Parathyroid adenoma (tissue), 2 donors: ENCODE results near the gene ART3.

Source experiments
- H2AFZ ChIP-seq: fragments of 300-600 bp; sonication (generic); one replicate; pipeline ENCODE4 v1.7.0; 2017; ENCODE audit warnings: antibody characterized with exemption, mild to moderate bottlenecking
- H3K27ac ChIP-seq: fragments of 300-600 bp; sonication (generic); one replicate; pipeline ENCODE4 v1.7.0; 2017
- H3K27me3 ChIP-seq: fragments of 300-600 bp; sonication (generic); one replicate; pipeline ENCODE4 v1.7.0; 2017; ENCODE audit warnings: low read length; ENCODE audit not compliant: control insufficient read depth, insufficient read depth
- H3K36me3 ChIP-seq: fragments of 300-600 bp; sonication (generic); one replicate; pipeline ENCODE4 v1.7.0; 2017; ENCODE audit warnings: low read length; ENCODE audit not compliant: control insufficient read depth, insufficient read depth
- H3K4me1 ChIP-seq: fragments of 300-600 bp; sonication (generic); one replicate; pipeline ENCODE4 v1.7.0; 2017; ENCODE audit warnings: control low read depth
- H3K4me2 ChIP-seq: fragments of 300-600 bp; sonication (generic); one replicate; pipeline ENCODE4 v1.7.0; 2017; ENCODE audit warnings: low read length
- H3K4me3 ChIP-seq: fragments of 300-600 bp; sonication (generic); one replicate; pipeline ENCODE4 v1.7.0; 2017; ENCODE audit warnings: low read depth, low read length
- H3K79me2 ChIP-seq: fragments of 300-600 bp; sonication (generic); one replicate; pipeline ENCODE4 v1.7.0; 2017; ENCODE audit warnings: control low read depth
- H3K9ac ChIP-seq: fragments of 300-600 bp; sonication (generic); one replicate; pipeline ENCODE4 v1.7.0; 2017; ENCODE audit warnings: mild to moderate bottlenecking
- H3K9me3 ChIP-seq: fragments of 300-600 bp; sonication (generic); one replicate; pipeline ENCODE4 v1.7.0; 2017; ENCODE audit warnings: low read length; ENCODE audit not compliant: control insufficient read depth
- CTCF ChIP-seq: fragments of 300-600 bp; sonication (generic); IDR thresholded peaks from one replicate; pipeline ENCODE4 v1.7.0; 2017; ENCODE audit warnings: antibody characterized with exemption, mild to moderate bottlenecking
- donor health status: primary hyperparathyroidism.

The ART3 gene

GRCh38 chr4:76059750-76060149 is 14.8 kb upstream of the ART3 start:
- Histone ChIP-seq H3K4me1 (no peaks in the 10 kb centered on the region), H3K9ac (no peak overlapping the region), H2AFZ (no peak overlapping the region), H3K27me3 (no peaks in the 10 kb centered on the region), H3K4me3 (no peak overlapping the region), H3K79me2 (no peaks in the 10 kb centered on the region), H3K4me2 (no peak overlapping the region), H3K9me3 (no peaks in the 10 kb centered on the region), H3K36me3 (no peaks in the 10 kb centered on the region), H3K27ac (no peak overlapping the region)
- TF ChIP-seq CTCF, result no peak

- Histone ChIP-seq H3K27me3 (no peaks in the 10 kb centered on the region), H3K4me3 (no peak overlapping the region), H3K27ac (no peak overlapping the region), H3K79me2 (no peaks in the 10 kb centered on the region), H3K4me1 (no peaks in the 10 kb centered on the region), H3K36me3 (no peaks in the 10 kb centered on the region), H3K9ac (no peak overlapping the region), H3K4me2 (no peak overlapping the region), H3K9me3 (no peaks in the 10 kb centered on the region), H2AFZ (no peak overlapping the region)
- no peak for TF ChIP-seq CTCF
These were observed 14.0 kb upstream of the ART3 start for GRCh38 chr4:76060506-76060905.

GRCh38 chr4:76061421-76061820 is 13.1 kb upstream of the ART3 start:
- H3K79me2 ChIP-seq, result no peaks in the 10 kb centered on the region
- no peak overlapping the region for H3K9ac ChIP-seq
- H3K4me2 ChIP-seq, result no peak overlapping the region
- no peaks in the 10 kb centered on the region for H3K27me3 ChIP-seq
- no peaks in the 10 kb centered on the region for H3K4me1 ChIP-seq
- no peak overlapping the region for H2AFZ ChIP-seq
- H3K36me3 ChIP-seq, result no peaks in the 10 kb centered on the region
- TF ChIP-seq CTCF, result no peak
- H3K27ac ChIP-seq, result no peak overlapping the region
- no peak overlapping the region for H3K4me3 ChIP-seq
- H3K9me3 ChIP-seq, result no peaks in the 10 kb centered on the region

- Histone ChIP-seq H2AFZ (no peak overlapping the region), H3K79me2 (no peaks in the 10 kb centered on the region), H3K27me3 (no peaks in the 10 kb centered on the region), H3K36me3 (no peaks in the 10 kb centered on the region), H3K4me3 (no peak overlapping the region), H3K9me3 (no peaks in the 10 kb centered on the region), H3K9ac (no peak overlapping the region), H3K4me1 (no peaks in the 10 kb centered on the region), H3K27ac (no peak overlapping the region), H3K4me2 (no peak overlapping the region)
- no peak for TF ChIP-seq CTCF
These were observed 12.5 kb upstream of the ART3 start for GRCh38 chr4:76061982-76062381.

- Histone ChIP-seq H3K79me2 (no peaks in the 10 kb centered on the region), H3K9ac (no peak overlapping the region), H3K4me2 (no peak overlapping the region)
These were observed 8.0 kb upstream of the ART3 start for GRCh38 chr4:76066546-76066945.

More at GRCh38 chr4:76066546-76066945, 8.0 kb upstream of the ART3 start:
- H3K27me3 ChIP-seq, result no peaks in the 10 kb centered on the region
- TF ChIP-seq CTCF, result no peak
- H3K27ac ChIP-seq, result no peak overlapping the region
- no peaks in the 10 kb centered on the region for H3K9me3 ChIP-seq
- no peaks in the 10 kb centered on the region for H3K36me3 ChIP-seq
- no peak overlapping the region for H3K4me3 ChIP-seq
- H3K4me1 ChIP-seq, result no peaks in the 10 kb centered on the region
- no peak overlapping the region for H2AFZ ChIP-seq
